Measurements from ENCODE around the gene MLXIPL.
"Not testable (repeated sequence)": the region's sequence is repeated elsewhere in the genome, so short reads cannot be mapped to it uniquely, and the experiment has no call there.

MLXIPL gene

GRCh38 chr7:73623798-73624668, at the start of gene MLXIPL:
Gene MLXIPL, minus strand, starts transcription at chr7:73624522. Its CDS starts 30 bp downstream, at chr7:73624492.
- peak; percentile 57 for DNase-seq

- DNase-seq = no peak
These were observed 47.6 kb upstream of the MLXIPL start for GRCh38 chr7:73671857-73672445.

- no peak for DNase-seq
These were observed 47.0 kb upstream of the MLXIPL start for GRCh38 chr7:73671322-73671661.

GRCh38 chr7:73669858-73670385, 45.6 kb upstream of the MLXIPL start:
- no peak for DNase-seq

- no peak for DNase-seq
These were observed 45.0 kb upstream of the MLXIPL start for GRCh38 chr7:73669288-73669701.

- no peak for DNase-seq
These were observed 44.5 kb upstream of the MLXIPL start for GRCh38 chr7:73668886-73669230.

GRCh38 chr7:73668103-73668885, 44.0 kb upstream of the MLXIPL start:
- no peak for DNase-seq

- peak; percentile 95 for DNase-seq
These were observed 43.2 kb upstream of the MLXIPL start, which contains the start of gene VPS37D for GRCh38 chr7:73667344-73668102. Gene VPS37D, plus strand, starts transcription at chr7:73667831. Its CDS starts 128 bp downstream, at chr7:73667959.

- no peak for DNase-seq
These were observed 38.7 kb upstream of the MLXIPL start for GRCh38 chr7:73663033-73663432.

GRCh38 chr7:73660594-73660993, 36.3 kb upstream of the MLXIPL start:
- DNase-seq = not testable (repeated sequence)

- DNase-seq = no peak
These were observed 35.7 kb upstream of the MLXIPL start for GRCh38 chr7:73659983-73660382.

- DNase-seq = not testable (repeated sequence)
These were observed 31.0 kb upstream of the MLXIPL start for GRCh38 chr7:73655309-73655708.

- no peak for DNase-seq
These were observed 28.2 kb upstream of the MLXIPL start for GRCh38 chr7:73652541-73652949.

- no peak for DNase-seq
These were observed 26.2 kb upstream of the MLXIPL start for GRCh38 chr7:73650524-73650923.

- no peak for DNase-seq
These were observed 25.3 kb upstream of the MLXIPL start for GRCh38 chr7:73649576-73649975.

- DNase-seq = no peak
These were observed 24.4 kb upstream of the MLXIPL start for GRCh38 chr7:73648593-73649332.

- DNase-seq = peak; percentile 25
These were observed 23.6 kb upstream of the MLXIPL start for GRCh38 chr7:73647725-73648592.

GRCh38 chr7:73646785-73647724, 22.7 kb upstream of the MLXIPL start:
- no peak for DNase-seq

GRCh38 chr7:73645643-73646174, 21.4 kb upstream of the MLXIPL start:
- DNase-seq = no peak
